ENCODE data around the gene TASOR2. TPM values are rescaled to one million over a fixed set of nuclear protein-coding genes. Genes with fewer than 3 reads are reported as not detected.

The TASOR2 gene
- total and polyA plus RNA-seq, 9 of the 15 experiments (the other 6 are each of a cell fraction or from before 2014, with no cell fraction given) = 12.7 to 75.3 (median 52.3) TPM

DNA sequence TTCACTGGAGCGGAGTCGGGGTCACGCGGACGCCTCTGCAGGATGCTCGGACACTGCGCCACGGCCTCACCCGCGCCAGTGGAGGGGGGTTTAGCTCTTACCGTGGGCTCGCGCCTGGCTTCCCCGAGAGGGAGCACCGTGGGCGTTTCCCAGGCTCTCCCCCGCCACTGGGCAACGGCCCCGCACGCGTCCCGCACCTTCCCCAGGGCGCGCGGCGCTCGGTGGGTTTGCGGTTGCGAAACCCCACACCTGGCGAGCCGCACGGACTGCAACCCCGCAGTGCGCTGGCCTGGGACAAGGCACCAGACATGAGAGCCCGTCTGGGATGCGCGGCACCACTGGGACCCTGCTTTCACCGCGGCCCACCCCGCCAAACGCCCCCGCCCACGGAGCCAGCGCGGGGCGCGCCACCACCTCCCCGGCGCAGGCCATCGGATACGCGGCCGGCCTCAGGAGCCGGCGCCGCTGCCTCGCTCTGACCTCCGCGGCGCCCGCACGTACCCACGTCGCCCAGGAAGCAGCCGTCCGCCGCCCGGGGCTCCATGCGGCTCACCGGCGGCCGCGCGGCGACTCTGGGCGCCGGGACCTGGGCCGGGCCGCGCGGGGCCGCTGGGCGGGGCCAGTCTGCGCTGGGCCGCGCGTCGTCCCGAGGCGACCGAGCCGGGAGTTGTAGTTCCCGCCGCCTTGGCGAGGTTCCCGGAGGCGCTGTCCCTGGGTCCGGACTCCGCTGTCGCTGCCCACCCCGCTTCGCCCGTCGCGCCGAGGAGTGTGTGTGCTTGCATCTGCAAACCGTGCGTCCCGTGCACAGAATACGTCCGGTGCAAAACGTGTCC is 18.4 kb upstream of the TASOR2 start, which contains the start of gene ASB13 (continued):
- no peak for TF ChIP-seq HNRNPLL (IDR thresholded peaks at IDR 0.05; ENCODE audit: low read depth, low read length, poor library complexity, severe bottlenecking)
- TF ChIP-seq ZNF41 (CRISPR knock-in tag; conservative IDR thresholded peaks at IDR 0.05) = no peak
- TF ChIP-seq U2AF2 (optimal IDR thresholded peaks at IDR 0.05; ENCODE audit: low read depth, low read length) = no peak
- no peak for TF ChIP-seq RBM39 (optimal IDR thresholded peaks at IDR 0.05; ENCODE audit: low read depth, low read length)
- no peak for TF ChIP-seq ETV5 (CRISPR knock-in tag; IDR thresholded peaks at IDR 0.05; ENCODE audit: low read depth)
- no peak for TF ChIP-seq SRF (CRISPR knock-in tag; IDR thresholded peaks at IDR 0.05)
- no peak for TF ChIP-seq ZNF146 (CRISPR knock-in tag; IDR thresholded peaks at IDR 0.05; ENCODE audit: unreplicated experiment)
- TF ChIP-seq HCFC1 (IDR thresholded peaks at IDR 0.05; ENCODE audit: low read depth, low read length) = peak; percentile 88
- no peak for TF ChIP-seq ZNF717 (CRISPR knock-in tag; IDR thresholded peaks at IDR 0.05)
- TF ChIP-seq MXI1 (IDR thresholded peaks at IDR 0.05; ENCODE audit: low read depth, low read length) = no peak
- TF ChIP-seq L3MBTL2 (IDR thresholded peaks at IDR 0.05) = peak; percentile 28
- TF ChIP-seq TCF3 (CRISPR knock-in tag; IDR thresholded peaks at IDR 0.05) = no peak
- TF ChIP-seq PRPF4 (IDR thresholded peaks at IDR 0.05; ENCODE audit: insufficient read depth, low read depth, low read length, poor library complexity, severe bottlenecking) = no peak
- no peak for TF ChIP-seq STAT5B (CRISPR knock-in tag; IDR thresholded peaks at IDR 0.05)
- no peak for TF ChIP-seq FOXM1 (IDR thresholded peaks at IDR 0.05; ENCODE audit: low read depth)
- no peak for TF ChIP-seq FOXM1 (CRISPR knock-in tag; IDR thresholded peaks at IDR 0.05; ENCODE audit: low read depth)
- no peak for TF ChIP-seq ZNF280B (CRISPR knock-in tag; IDR thresholded peaks at IDR 0.05)
- no peak for TF ChIP-seq NFRKB (IDR thresholded peaks at IDR 0.05; ENCODE audit: low read depth)
- no peak for TF ChIP-seq HNRNPUL1 (IDR thresholded peaks at IDR 0.05; ENCODE audit: low read length)
- TF ChIP-seq ZNF445 (CRISPR knock-in tag; IDR thresholded peaks at IDR 0.05; ENCODE audit: low read depth) = no peak
- no peak for TF ChIP-seq TRIM24 (IDR thresholded peaks at IDR 0.05)
- no peak for TF ChIP-seq RHOXF2B (CRISPR knock-in tag; conservative IDR thresholded peaks at IDR 0.05)
- TF ChIP-seq, protein P1, sequence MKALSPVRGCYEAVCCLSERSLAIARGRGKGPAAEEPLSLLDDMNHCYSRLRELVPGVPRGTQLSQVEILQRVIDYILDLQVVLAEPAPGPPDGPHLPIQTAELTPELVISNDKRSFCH (CRISPR knock-in tag; IDR thresholded peaks at IDR 0.05) = no peak
- TF ChIP-seq, protein P1 (tag; IDR thresholded peaks at IDR 0.05) = no peak
- TF ChIP-seq BRCA1 (IDR thresholded peaks at IDR 0.05) = no peak
- TF ChIP-seq BRCA1 (CRISPR knock-in tag; IDR thresholded peaks at IDR 0.05) = no peak
- TF ChIP-seq RBM25 (IDR thresholded peaks at IDR 0.05; ENCODE audit: low read depth, low read length, severe bottlenecking) = no peak
- no peak for TF ChIP-seq ARID2 (IDR thresholded peaks at IDR 0.05)
- TF ChIP-seq TBP (optimal IDR thresholded peaks at IDR 0.05; ENCODE audit: low read depth, low read length) = no peak
- no peak for TF ChIP-seq KAT8 (IDR thresholded peaks at IDR 0.05; ENCODE audit: low read depth)
- no peak for TF ChIP-seq HMG20B (CRISPR knock-in tag; IDR thresholded peaks at IDR 0.05)
- no peak for TF ChIP-seq WHSC1 (IDR thresholded peaks at IDR 0.05; ENCODE audit: low read length)

Measured in K562 (cell line).